ENCODE measurements around the gene MSMO1.
"Not testable (repeated sequence)": the region's sequence is repeated elsewhere in the genome, so short reads cannot be mapped to it uniquely, and the experiment has no call there.

The MSMO1 gene

DNA sequence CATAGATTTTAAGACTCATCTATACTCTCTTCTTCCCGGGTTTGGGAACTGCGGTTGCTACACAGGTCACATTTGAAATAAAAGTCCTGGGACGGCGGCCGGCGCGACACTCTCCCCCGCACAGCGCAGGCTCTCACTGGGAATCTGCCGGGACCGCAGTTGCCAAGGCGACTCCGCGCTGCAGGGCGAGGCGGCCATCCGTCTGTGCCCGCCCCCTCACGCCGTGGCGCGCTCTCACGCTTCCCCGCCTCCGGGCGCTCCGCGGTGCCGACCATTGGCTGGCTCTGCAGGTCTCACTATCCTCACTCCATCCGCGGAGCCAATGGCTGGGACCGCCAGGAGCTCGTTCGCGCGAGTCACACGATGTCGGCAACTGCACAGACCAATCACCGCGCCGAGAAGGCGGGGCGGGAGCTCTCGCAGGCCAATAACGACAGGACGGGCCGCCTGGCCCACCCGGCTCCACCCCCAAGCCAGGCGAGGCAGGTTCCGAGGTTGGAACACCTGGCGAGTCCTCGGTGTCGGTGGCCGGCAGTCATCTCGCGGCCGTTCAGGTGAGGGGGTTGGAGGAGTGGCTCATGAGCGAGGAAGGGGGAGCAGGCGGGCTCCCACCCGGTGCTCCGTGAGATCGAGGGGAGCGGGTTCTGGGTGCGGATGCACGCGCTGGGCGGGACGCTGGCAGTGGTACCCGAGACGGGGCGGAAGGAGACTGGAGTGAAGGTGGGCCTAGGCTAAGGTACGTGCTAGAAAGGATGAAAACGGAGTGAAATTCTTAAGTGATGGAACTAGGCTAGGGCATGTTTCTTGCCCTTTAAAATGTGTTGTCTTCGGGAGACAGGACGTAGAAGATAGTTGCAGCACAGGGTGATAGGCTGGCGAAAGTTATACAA is at the start of gene MSMO1:
Gene MSMO1 (plus strand): TSS at position 459 of the 890 bp plus-strand sequence. CDS start 5,702 bp downstream, outside the sequence.
- in situ Hi-C loops (cut with HindIII; ENCODE audit: low pct_unique_long_range_greater_than_20kb, low sequenced_read_pairs) = no loop called here
- DNase-seq (ENCODE audit: low read depth in 1 of 2, low spot score in 1 of 2) = peak; percentile 78 to 98
- TF ChIP-seq JUND (IDR thresholded peaks at IDR 0.05; ENCODE audit: low read depth) = no peak

DNA sequence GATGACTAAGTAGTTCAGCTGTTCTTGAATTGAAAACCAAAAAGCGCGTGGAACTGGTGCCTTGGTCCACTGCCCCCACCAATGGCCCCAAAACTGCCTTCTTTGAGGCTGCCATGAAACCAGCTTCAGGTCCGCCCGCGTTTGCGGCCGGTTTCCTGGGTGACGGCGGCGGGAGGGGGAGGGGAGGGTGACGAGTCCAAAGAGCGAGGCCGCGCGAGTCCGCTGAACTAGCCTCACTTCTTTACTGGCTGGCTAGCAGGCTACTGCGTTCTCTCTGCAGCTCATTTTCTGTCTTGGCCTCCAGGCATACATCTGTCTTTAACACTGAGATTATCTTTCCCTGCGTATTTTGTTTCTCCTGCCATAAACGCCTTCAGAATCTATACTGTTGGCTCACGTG is 47.9 kb upstream of the MSMO1 start:
- in situ Hi-C loops (cut with HindIII; ENCODE audit: low pct_unique_long_range_greater_than_20kb, low sequenced_read_pairs); DNase-seq (ENCODE audit: low read depth in 1 of 2, low spot score in 1 of 2): not testable (repeated sequence)

DNA sequence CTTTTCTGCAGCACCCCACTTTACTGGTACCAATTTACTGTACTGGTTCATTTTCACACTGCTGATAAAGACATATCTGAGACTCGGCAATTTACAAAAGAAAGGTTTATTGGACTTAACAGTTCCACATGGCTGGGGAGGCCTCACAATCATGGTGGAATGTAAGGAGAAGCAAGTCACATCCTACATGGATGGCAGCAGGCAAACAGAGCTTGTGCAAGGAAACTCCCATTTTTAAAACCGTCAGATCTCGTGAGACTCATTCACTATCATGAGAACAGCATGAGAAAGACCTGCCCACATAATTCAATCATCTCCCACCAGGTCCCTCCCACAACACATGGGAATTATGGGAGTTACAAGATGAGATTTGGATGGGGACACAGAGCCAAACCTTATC is 42.8 kb upstream of the MSMO1 start:
- in situ Hi-C loops (cut with HindIII; ENCODE audit: low pct_unique_long_range_greater_than_20kb, low sequenced_read_pairs); DNase-seq (ENCODE audit: low read depth in 1 of 2, low spot score in 1 of 2): not testable (repeated sequence)

DNA sequence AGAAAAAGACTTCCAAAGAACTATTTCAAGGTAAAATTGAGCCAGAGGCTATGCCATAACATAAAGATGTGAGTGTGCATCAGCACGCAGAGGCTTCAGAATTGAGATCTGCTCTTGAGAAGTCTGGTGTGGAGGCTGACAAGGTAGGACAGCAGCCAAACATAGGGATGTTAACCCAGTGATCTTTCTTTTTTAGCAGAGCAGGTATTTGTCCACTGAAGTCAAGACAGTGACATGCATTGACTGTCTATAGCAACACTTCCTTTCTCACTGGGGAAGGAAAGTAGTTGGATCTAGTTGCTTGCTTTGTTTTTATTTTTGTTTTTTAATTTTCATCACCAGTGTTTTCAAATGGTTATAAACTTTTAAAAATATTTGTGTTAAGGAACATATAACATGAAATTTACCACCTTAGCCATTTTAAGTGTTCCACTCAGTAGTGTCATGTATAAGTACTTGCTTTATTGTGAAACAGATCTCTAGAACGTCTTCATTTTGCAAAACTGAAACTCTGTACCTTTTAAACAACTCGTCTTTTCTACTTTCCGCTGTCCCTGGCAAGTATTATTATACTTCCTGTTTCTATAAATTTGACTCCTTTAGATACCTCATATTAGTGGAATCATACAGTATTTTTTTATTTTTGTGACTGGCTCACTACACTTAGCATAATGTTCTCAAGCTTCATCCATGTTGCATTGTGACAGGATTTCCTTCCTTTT is 40.7 kb upstream of the MSMO1 start:
- in situ Hi-C loops (cut with HindIII; ENCODE audit: low pct_unique_long_range_greater_than_20kb, low sequenced_read_pairs); DNase-seq (ENCODE audit: low read depth in 1 of 2, low spot score in 1 of 2): not testable (repeated sequence)

DNA sequence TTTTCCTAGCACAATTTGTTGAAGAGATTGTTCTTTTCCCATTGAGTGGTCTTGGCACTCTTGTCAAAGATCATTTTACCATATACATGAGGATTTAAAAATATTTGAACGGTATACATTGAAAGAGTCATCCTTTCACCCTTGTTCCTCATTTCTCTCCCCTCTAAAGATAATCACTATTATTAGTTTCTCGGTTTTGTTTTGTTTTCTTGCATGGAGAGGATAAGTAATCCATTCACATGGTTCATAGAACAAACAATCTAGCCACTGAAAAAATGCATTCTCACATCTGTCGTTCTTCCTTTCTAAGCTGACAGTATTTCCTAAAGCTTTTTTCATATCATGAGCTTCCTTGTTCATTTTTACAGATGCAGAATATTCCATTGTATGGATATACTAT is 39.2 kb upstream of the MSMO1 start:
- DNase-seq (ENCODE audit: low read depth in 1 of 2, low spot score in 1 of 2) = no peak
- in situ Hi-C loops (cut with HindIII; ENCODE audit: low pct_unique_long_range_greater_than_20kb, low sequenced_read_pairs) = no loop called here
- TF ChIP-seq JUND (IDR thresholded peaks at IDR 0.05; ENCODE audit: low read depth) = no peak

DNA sequence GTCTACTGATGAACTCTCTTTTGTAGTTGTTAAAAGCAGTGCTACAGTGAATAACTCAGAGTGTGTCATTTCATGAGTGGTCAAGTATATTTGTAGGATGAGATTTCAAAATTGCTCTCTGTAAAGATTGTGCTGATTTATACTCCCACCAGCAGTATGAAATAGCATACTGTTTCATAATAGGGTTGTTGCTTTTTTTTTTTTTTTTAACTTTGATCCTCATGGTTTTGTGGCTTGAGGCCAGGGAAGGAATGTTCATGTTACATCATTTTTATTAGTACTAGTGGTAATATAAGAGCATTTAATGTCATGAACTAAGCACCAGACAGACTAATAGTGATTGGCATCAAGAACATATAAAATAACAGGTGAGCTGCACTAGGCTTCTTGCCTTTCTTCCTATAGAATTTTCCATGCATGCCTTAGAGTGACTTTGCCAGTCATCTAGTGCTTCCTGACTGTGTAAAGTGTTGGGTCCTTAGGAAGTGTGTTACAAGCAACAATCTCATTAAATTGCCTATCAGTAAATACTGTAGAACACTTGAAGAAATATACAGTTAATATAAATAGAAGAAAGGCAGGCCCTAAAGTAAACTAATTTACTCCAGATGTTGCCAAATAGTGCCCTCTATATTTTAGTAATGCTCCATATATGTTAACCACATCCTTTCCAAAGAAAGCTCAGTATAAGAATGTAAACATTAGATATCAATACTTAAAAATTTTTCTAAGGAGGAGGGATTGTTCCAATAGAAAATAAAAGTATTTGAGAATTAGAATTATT is 38.6 kb upstream of the MSMO1 start:
- no peak for TF ChIP-seq JUND (IDR thresholded peaks at IDR 0.05; ENCODE audit: low read depth)
- in situ Hi-C loops (cut with HindIII; ENCODE audit: low pct_unique_long_range_greater_than_20kb, low sequenced_read_pairs) = no loop called here
- no peak for DNase-seq (ENCODE audit: low read depth in 1 of 2, low spot score in 1 of 2)

DNA sequence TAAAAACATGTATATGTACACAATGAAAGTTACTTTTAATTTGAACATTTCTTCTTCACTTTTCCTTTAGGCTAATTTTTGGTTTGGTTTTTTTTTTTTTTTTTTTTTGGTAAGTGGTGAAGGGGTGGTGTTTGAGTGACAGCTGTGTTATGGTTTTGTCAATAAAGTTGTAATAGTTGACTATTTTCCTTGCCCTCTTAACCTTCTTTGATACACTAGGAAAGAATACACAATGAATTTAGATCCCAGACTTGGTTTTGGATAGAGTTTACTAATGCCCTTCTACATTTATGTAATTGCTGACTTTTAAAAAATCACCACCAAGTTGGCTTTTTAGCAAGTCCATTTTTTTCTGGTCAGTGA is 38.1 kb upstream of the MSMO1 start:
- DNase-seq (ENCODE audit: low read depth in 1 of 2, low spot score in 1 of 2) = no peak
- in situ Hi-C loops (cut with HindIII; ENCODE audit: low pct_unique_long_range_greater_than_20kb, low sequenced_read_pairs) = no loop called here

DNA sequence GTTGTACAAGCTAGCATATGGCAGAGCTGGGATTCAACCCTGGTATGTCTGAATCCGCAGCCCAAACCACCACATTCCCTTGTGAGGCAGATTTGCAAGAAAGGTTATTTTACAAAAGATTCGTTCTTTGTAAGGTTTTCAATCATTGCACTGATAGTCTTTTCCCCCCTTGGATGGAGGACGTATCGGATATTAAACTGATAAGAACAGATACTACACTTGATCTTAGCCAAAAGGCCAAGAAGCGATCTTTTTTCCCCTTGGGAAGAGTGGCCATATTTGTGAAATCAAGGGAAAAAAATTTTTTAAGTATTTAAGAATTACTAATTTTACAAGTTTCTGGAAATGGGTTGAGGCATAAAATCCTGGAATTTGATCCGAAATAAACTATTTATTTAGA is 34.4 kb upstream of the MSMO1 start:
- no peak for TF ChIP-seq JUND (IDR thresholded peaks at IDR 0.05; ENCODE audit: low read depth)
- DNase-seq (ENCODE audit: low read depth in 1 of 2, low spot score in 1 of 2) = peak in 1 of 2 experiments; percentile 39
- in situ Hi-C loops (cut with HindIII; ENCODE audit: low pct_unique_long_range_greater_than_20kb, low sequenced_read_pairs) = no loop called here

More for the DNA sequence above, 38.1 kb upstream of the MSMO1 start:
- TF ChIP-seq JUND (IDR thresholded peaks at IDR 0.05; ENCODE audit: low read depth) = no peak

DNA sequence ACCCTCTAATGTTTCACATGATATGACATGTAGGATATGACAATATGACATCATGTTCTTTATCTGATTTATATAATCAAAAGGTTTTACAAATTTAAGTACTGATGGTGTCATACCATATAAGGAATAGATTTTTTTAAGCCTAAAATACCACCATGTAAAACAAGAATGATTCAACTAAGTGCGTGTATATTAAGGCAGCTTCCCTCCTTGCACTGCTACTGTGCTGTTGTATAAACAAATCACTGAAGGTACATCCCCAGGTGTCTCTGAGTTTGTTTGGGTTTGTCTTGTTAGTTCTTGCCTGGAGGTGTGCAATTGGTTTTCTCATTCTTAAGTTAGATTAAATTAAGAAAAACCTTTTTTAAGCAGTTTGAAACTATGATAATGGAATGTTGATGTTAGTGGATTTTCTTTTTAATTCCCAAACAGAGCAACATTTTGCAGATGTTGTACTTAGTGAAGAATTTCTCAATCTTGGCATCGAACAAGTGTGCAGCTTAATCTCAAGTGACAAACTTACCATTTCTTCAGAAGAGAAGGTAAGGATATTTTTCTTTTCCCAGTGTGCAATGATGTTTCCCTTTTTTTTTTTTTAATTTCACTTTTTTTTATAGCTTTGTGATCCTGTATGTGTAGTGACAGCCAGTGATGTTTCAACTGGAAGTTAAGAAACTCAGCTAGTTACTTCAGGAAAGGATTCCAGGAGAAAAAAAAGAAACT is 33.4 kb upstream of the MSMO1 start:
- TF ChIP-seq JUND (IDR thresholded peaks at IDR 0.05; ENCODE audit: low read depth) = no peak
- DNase-seq (ENCODE audit: low read depth in 1 of 2, low spot score in 1 of 2) = no peak
- in situ Hi-C loops (cut with HindIII; ENCODE audit: low pct_unique_long_range_greater_than_20kb, low sequenced_read_pairs) = no loop called here

DNA sequence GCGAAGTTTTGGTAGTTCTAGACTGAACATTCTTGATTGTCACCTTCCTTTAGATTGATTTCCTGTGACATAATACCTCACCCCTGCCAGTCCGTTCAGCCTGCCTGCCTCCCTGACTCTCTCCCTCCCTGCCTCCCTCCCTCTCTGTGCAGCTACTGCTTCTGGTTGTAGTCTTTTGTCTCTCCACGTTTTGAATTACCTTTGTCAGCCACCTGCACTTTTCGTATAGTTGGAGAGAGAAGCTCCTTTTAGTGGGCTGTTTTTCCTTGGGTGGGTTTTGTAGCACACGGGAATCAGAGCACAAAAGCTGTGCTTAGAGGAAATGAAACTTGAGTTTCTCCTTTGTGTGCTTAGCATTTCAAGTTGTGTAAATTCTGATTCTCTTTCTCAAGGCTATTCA is 32.6 kb upstream of the MSMO1 start:
- DNase-seq (ENCODE audit: low read depth in 1 of 2, low spot score in 1 of 2) = no peak
- TF ChIP-seq JUND (IDR thresholded peaks at IDR 0.05; ENCODE audit: low read depth) = no peak
- in situ Hi-C loops (cut with HindIII; ENCODE audit: low pct_unique_long_range_greater_than_20kb, low sequenced_read_pairs) = no loop called here

DNA sequence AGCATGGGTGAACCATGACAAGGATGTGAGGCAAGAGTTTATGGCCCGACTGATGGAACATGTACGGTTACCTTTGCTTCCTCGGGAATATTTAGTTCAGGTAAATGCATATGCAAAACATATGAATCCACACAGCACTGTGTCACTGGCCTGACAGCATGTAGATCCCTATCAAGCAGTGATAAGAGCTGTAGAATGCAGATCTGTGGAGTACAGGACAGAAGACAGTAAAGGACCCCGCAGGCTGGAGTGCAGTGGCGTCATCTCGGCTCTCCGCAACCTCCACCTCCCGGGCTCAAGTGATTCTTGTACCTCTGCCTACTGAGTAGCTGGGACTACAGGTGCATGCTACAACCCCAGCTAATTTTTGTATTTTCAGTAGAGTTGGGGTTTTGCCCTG is 29.8 kb upstream of the MSMO1 start:
- in situ Hi-C loops (cut with HindIII; ENCODE audit: low pct_unique_long_range_greater_than_20kb, low sequenced_read_pairs) = no loop called here
- TF ChIP-seq JUND (IDR thresholded peaks at IDR 0.05; ENCODE audit: low read depth) = no peak

DNA sequence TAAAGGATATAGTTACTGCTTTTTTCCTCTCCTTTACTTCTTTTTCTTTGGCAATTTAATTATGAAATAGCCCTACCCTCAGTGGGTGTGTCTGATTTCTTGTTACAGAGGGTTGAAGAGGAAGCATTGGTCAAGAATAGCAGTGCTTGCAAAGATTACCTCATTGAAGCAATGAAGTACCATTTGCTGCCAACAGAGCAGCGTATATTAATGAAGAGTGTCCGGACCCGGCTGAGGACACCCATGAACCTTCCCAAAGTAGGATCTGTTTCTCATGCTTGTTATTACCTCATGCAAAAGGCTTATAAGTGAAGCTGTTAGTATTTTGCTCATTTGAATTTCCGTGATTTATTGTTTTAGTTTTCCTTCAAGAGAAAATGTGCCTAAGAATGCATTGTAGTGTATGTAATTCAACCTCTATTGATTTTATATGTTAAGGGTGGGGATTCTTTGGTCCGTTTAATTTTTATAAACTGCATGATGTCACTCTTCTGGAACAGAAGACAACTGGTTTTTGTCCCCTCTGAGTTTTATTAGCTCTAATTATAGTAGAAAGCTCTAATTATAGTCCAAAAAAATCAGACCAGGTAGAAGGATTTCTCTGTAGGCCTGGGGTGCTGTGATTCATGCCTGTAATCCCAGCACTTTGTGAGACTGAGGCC is 27.9 kb upstream of the MSMO1 start:
- DNase-seq (ENCODE audit: low read depth in 1 of 2, low spot score in 1 of 2) = no peak
- in situ Hi-C loops (cut with HindIII; ENCODE audit: low pct_unique_long_range_greater_than_20kb, low sequenced_read_pairs) = no loop called here
- no peak for TF ChIP-seq JUND (IDR thresholded peaks at IDR 0.05; ENCODE audit: low read depth)

More for the DNA sequence above, 29.8 kb upstream of the MSMO1 start:
- no peak for DNase-seq (ENCODE audit: low read depth in 1 of 2, low spot score in 1 of 2)
